Lower lobe of right lung (tissue), 2 donors: Measurements from ENCODE around the gene WDR26. TPM values are rescaled to one million over a fixed set of nuclear protein-coding genes. Genes with fewer than 3 reads are reported as not detected.
A peak's percentile ranks its signal among the peaks of the same experiment; 100 is the strongest.

Source experiments
- ATAC-seq, 2 donors: fragments of 200-7000 bp; cut with Tn5 transposase; one replicate each; pipeline ENCODE4 v1.9.1; 2020 to 2022; ENCODE audit warnings: mild to moderate bottlenecking in 2 of 2, moderate library complexity in 2 of 2
- DNase-seq: peaks from one replicate; pipeline ENCODE4 v3.0.0-alpha.2; 2020
- H3K27ac ChIP-seq: fragments of 200-600 bp; one replicate; pipeline ENCODE4 v1.8.0; 2022
- H3K27me3 ChIP-seq: fragments of 200-600 bp; one replicate; pipeline ENCODE4 v1.8.0; 2022; ENCODE audit warnings: low read depth
- H3K36me3 ChIP-seq: fragments of 200-600 bp; one replicate; pipeline ENCODE4 v1.8.0; 2022; ENCODE audit warnings: mild to moderate bottlenecking
- H3K4me1 ChIP-seq: fragments of 200-600 bp; one replicate; pipeline ENCODE4 v1.8.0; 2022
- H3K4me3 ChIP-seq: fragments of 200-600 bp; one replicate; pipeline ENCODE4 v1.8.0; 2022; ENCODE audit warnings: mild to moderate bottlenecking
- H3K9me3 ChIP-seq: fragments of 200-600 bp; one replicate; pipeline ENCODE4 v1.8.0; 2022
- CTCF ChIP-seq: fragments of 200-600 bp; IDR thresholded peaks from one replicate; pipeline ENCODE4 v1.8.0; 2022; ENCODE audit warnings: antibody characterized with exemption, mild to moderate bottlenecking
- intact Hi-C: fragments of 100-400 bp; cut with DNase I; formaldehyde crosslinking; loops from one replicate; pipeline ENCODE4 v1.11.0; 2022
- total RNA-seq: library from RNA; stranded (reverse); fragmentation: NEBNext Ultra II Directional; extraction: Animal tissue kit (Norgen Biotek cat#: 25700); gene quantifications from one replicate; pipeline ENCODE4 v1.2.1, GENCODE V29; 2021
- donor health status: DM: no; HTN: yes; CAD: no; lungs with severe emphysema.

The WDR26 gene
- total RNA-seq, 1 donor from 2014 or later: 86.6 TPM

GRCh38 chr1:224447251-224447650, 12.7 kb upstream of the WDR26 start:
- Histone ChIP-seq H3K4me3 (no peak overlapping the region), H3K9me3 (no peaks in the 10 kb centered on the region), H3K4me1 (peaks cover 12% of the 10 kb centered on the region), H3K27me3 (no peaks in the 10 kb centered on the region), H3K36me3 (peaks cover 4% of the 10 kb centered on the region), H3K27ac (no peak overlapping the region)
- DNase-seq: peak; percentile 51
- intact Hi-C loops: no loop called here
- peak; percentile 60 to 70 for ATAC-seq
- no peak for TF ChIP-seq CTCF

GRCh38 chr1:224438989-224439388, 4.4 kb upstream of the WDR26 start:
- peaks cover 13% of the 10 kb centered on the region for H3K4me1 ChIP-seq
- no peaks in the 10 kb centered on the region for H3K9me3 ChIP-seq
- TF ChIP-seq CTCF: no peak
- no peak overlapping the region for H3K4me3 ChIP-seq
- peaks cover 6% of the 10 kb centered on the region for H3K36me3 ChIP-seq
- ATAC-seq (peak; percentile 73 to 82), DNase-seq (peak; percentile 59)
- H3K27ac ChIP-seq: peak overlapping the region; percentile 44
- intact Hi-C loops: no loop called here
- H3K27me3 ChIP-seq: no peaks in the 10 kb centered on the region

- DNase-seq (no peak), ATAC-seq (no peak)
- peaks cover 32% of the 10 kb centered on the region for H3K4me1 ChIP-seq
- peak overlapping the region; percentile 98 for H3K27ac ChIP-seq
- H3K9me3 ChIP-seq: no peaks in the 10 kb centered on the region
- TF ChIP-seq CTCF: no peak
- no peaks in the 10 kb centered on the region for H3K27me3 ChIP-seq
- H3K4me3 ChIP-seq: peak overlapping the region; percentile 80
- intact Hi-C loops: no loop called here
- H3K36me3 ChIP-seq: peaks cover 3% of the 10 kb centered on the region
Measured at GRCh38 chr1:224435999-224436398, 1.4 kb upstream of the WDR26 start.

- DNase-seq (no peak), ATAC-seq (peak; percentile 22 to 27)
- Histone ChIP-seq H3K4me3 (peak overlapping the region; percentile 80), H3K27me3 (no peaks in the 10 kb centered on the region), H3K36me3 (peaks cover 3% of the 10 kb centered on the region), H3K4me1 (peaks cover 39% of the 10 kb centered on the region), H3K27ac (peak overlapping the region; percentile 98), H3K9me3 (no peaks in the 10 kb centered on the region)
- no peak for TF ChIP-seq CTCF
- intact Hi-C loops: no loop called here
Measured at GRCh38 chr1:224435318-224435763, 744 bp upstream of the WDR26 start.

- Histone ChIP-seq H3K27ac (peak overlapping the region; percentile 98), H3K4me1 (peaks cover 53% of the 10 kb centered on the region), H3K27me3 (no peaks in the 10 kb centered on the region), H3K9me3 (no peaks in the 10 kb centered on the region), H3K4me3 (peak overlapping the region; percentile 80), H3K36me3 (peaks cover 10% of the 10 kb centered on the region)
- DNase-seq (peak; percentile 69), ATAC-seq (peak; percentile 42 to 57)
- TF ChIP-seq CTCF: no peak
- intact Hi-C loops: no loop called here
Measured at GRCh38 chr1:224433701-224434672, 610 bp downstream of the WDR26 start.
